Esophagus squamous epithelium (tissue), 4 donors: ENCODE data around the gene HLA-DOA.

ENCODE experiments used
- POLR2A ChIP-seq, 4 donors: fragments of 450-650 bp; IDR thresholded peaks; one replicate each; pipeline ENCODE4 v1.6.1; 2017; ENCODE audit warnings: antibody characterized with exemption in 4 of 4, mild to moderate bottlenecking in 4 of 4, moderate library complexity in 3 of 4
- TF ChIP-seq, protein P1 (sequence below), 6 experiments: fragments of 450-650 bp in 4 of 6; fragments of 200-600 bp in 2 of 6; sonication (generic) in 2 of 6; IDR thresholded peaks; one replicate each; pipeline ENCODE4 v1.5.1; 2016 to 2019; ENCODE audit warnings: antibody characterized with exemption in 6 of 6, mild to moderate bottlenecking in 4 of 6, moderate library complexity in 4 of 6

GRCh38 chr6:32968867-32969684, 40.3 kb downstream of the HLA-DOA start:
- TF ChIP-seq, protein P1, sequence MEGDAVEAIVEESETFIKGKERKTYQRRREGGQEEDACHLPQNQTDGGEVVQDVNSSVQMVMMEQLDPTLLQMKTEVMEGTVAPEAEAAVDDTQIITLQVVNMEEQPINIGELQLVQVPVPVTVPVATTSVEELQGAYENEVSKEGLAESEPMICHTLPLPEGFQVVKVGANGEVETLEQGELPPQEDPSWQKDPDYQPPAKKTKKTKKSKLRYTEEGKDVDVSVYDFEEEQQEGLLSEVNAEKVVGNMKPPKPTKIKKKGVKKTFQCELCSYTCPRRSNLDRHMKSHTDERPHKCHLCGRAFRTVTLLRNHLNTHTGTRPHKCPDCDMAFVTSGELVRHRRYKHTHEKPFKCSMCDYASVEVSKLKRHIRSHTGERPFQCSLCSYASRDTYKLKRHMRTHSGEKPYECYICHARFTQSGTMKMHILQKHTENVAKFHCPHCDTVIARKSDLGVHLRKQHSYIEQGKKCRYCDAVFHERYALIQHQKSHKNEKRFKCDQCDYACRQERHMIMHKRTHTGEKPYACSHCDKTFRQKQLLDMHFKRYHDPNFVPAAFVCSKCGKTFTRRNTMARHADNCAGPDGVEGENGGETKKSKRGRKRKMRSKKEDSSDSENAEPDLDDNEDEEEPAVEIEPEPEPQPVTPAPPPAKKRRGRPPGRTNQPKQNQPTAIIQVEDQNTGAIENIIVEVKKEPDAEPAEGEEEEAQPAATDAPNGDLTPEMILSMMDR (IDR thresholded peaks at IDR 0.05) = no peak
- peak in 1 of 4 donors; percentile 58 for TF ChIP-seq POLR2A (IDR thresholded peaks at IDR 0.05)
